K562 (cell line): ENCODE measurements around the gene SLC13A4. TPM values are rescaled to one million over a fixed set of nuclear protein-coding genes. Genes with fewer than 3 reads are reported as not detected.

Experiments
- ATAC-seq: fragments of 200-7000 bp; cut with Tn5 transposase; 3 replicates; pipeline ENCODE4 v1.9.1; 2020; ENCODE audit warnings: moderate library complexity
- BruUV-seq: library from RNA; stranded (reverse); fragments of 400-500 nt; replicated peaks from 2 replicates; lab custom pipeline; 2021; lab: Mats Ljungman, UMichigan
- CTCF ChIA-PET: fragments of 300-600 bp; formaldehyde crosslinking; extraction: SDS; loops from one replicate; lab custom pipeline; 2021; ENCODE audit warnings: low intra/inter-chr PET ratio; lab: Yijun Ruan, JAX
- POLR2A ChIA-PET: fragments of 300-600, 350-650 bp; sonication (Branson Sonifier 250); formaldehyde crosslinking; extraction: SDS; loops from one replicate; lab custom pipeline; 2021; ENCODE audit warnings: antibody characterized with exemption, inconsistent platforms; lab: Yijun Ruan, JAX
- DNase-seq, 4 experiments: peaks; one replicate each; pipeline versions ENCODE4 v3.0.0 to v3.0.0-alpha.2; 2011 to 2018; ENCODE audit warnings: low spot score in 3 of 4, mixed read lengths in 3 of 4; ENCODE audit errors: extremely low read depth in 1 of 4
- FAIRE-seq: peaks from 2 replicates; lab custom pipeline; 2011; peaks lifted over from hg19 to GRCh38; lab: Jason Lieb, UNC
- H2AFZ ChIP-seq: 2 replicates; pipeline ENCODE4 v1.6.0; 2011; ENCODE audit warnings: low read depth, low read length, control low read depth, inconsistent platforms
- H3K27ac ChIP-seq: fragments of 200-600 bp; 3 replicates; pipeline ENCODE4 v1.8.0; 2011; ENCODE audit warnings: low read depth, mild to moderate bottlenecking, control low read depth, inconsistent platforms, low read length, moderate library complexity, mixed read lengths; ENCODE audit errors: extremely low read depth
- H3K27me3 ChIP-seq, 2 experiments: fragments of 300-600 bp in 1 of 2; 2 replicates in 1 of 2; 3 replicates in 1 of 2; pipeline versions ENCODE4 v1.6.0 to v1.8.0; 2011; ENCODE audit warnings: inconsistent platforms in 2 of 2, low read length in 2 of 2, mild to moderate bottlenecking in 1 of 2, mixed read lengths in 1 of 2, moderate library complexity in 1 of 2; ENCODE audit not compliant: control insufficient read depth in 2 of 2, insufficient read depth in 2 of 2
- H3K36me3 ChIP-seq: fragments of 300-600 bp; 3 replicates; pipeline ENCODE4 v1.8.0; 2011; ENCODE audit warnings: mild to moderate bottlenecking, low read length, inconsistent platforms; ENCODE audit not compliant: control insufficient read depth, insufficient read depth
- H3K4me1 ChIP-seq, 2 experiments: fragments of 200-600 bp in 1 of 2; replicated peaks in 1 of 2; 2 replicates in 1 of 2; 3 replicates in 1 of 2; pipeline versions ENCODE4 v1.5.1 to v1.8.0; 2011; ENCODE audit warnings: inconsistent platforms in 2 of 2, low read length in 2 of 2, mild to moderate bottlenecking in 1 of 2, mixed read lengths in 1 of 2, moderate library complexity in 1 of 2; ENCODE audit not compliant: control insufficient read depth in 2 of 2, insufficient read depth in 2 of 2
- H3K4me2 ChIP-seq: 2 replicates; pipeline ENCODE4 v1.6.1; 2011; ENCODE audit warnings: low read length, control low read depth, inconsistent platforms, mixed read lengths; ENCODE audit not compliant: insufficient read depth
- H3K4me3 ChIP-seq: fragments of 200-600 bp; sonication (generic), shearing (Covaris generic); 2 replicates; pipeline ENCODE4 v1.5.1; 2016; ENCODE audit warnings: control low read depth, inconsistent platforms
- H3K79me2 ChIP-seq: fragments of 200-600 bp; 3 replicates; pipeline ENCODE4 v1.8.0; 2011; ENCODE audit warnings: low read length, inconsistent platforms; ENCODE audit not compliant: control insufficient read depth, insufficient read depth
- H3K9ac ChIP-seq, 2 experiments: 2 replicates each; pipeline versions ENCODE4 v1.6.0 to v1.6.1; 2011; ENCODE audit warnings: low read depth in 2 of 2, low read length in 2 of 2, control low read depth in 1 of 2, inconsistent platforms in 1 of 2, mild to moderate bottlenecking in 1 of 2, mixed read lengths in 1 of 2; ENCODE audit not compliant: insufficient read depth in 1 of 2
- H3K9me1 ChIP-seq: one replicate; pipeline ENCODE4 v1.6.0; 2011; ENCODE audit warnings: inconsistent platforms, mild to moderate bottlenecking, low read length, moderate library complexity; ENCODE audit not compliant: control insufficient read depth, insufficient read depth
- H3K9me3 ChIP-seq: replicated peaks from 2 replicates; pipeline ENCODE4 v1.5.1; 2011; ENCODE audit warnings: low read depth, low read length, inconsistent platforms; ENCODE audit not compliant: control insufficient read depth, insufficient read depth
- H4K20me1 ChIP-seq: replicated peaks from 2 replicates; pipeline ENCODE4 v1.6.1; 2011; ENCODE audit warnings: low read length, inconsistent platforms, mixed read lengths; ENCODE audit not compliant: control insufficient read depth, insufficient read depth
- ARID3B ChIP-seq: fragments of 250-450 bp; sonication (Bioruptor Pico); IDR thresholded peaks from 2 replicates; pipeline ENCODE4 v1.4.0; 2020; ENCODE audit warnings: borderline replicate concordance
- DACH1 ChIP-seq: fragments of 450-650 bp; IDR thresholded peaks from 2 replicates; pipeline ENCODE4 v1.6.1; 2018; ENCODE audit not compliant: partially characterized antibody
- FOSL1 ChIP-seq: fragments of 200-800 bp; sonication (Bioruptor generic); conservative IDR thresholded peaks from 2 replicates; pipeline ENCODE4 v1.6.1; 2016; ENCODE audit warnings: missing genetic modification characterization, missing compliant biosample characterization
- GATAD2B ChIP-seq: fragments of 450-650 bp; IDR thresholded peaks from 2 replicates; pipeline ENCODE4 v1.6.1; 2017; ENCODE audit warnings: mild to moderate bottlenecking, borderline replicate concordance
- HNRNPUL1 ChIP-seq: fragments of 200-400 bp; formaldehyde crosslinking; IDR thresholded peaks from 2 replicates; pipeline ENCODE4 v1.6.1; 2017; ENCODE audit warnings: low read length
- JUND ChIP-seq, 2 experiments: IDR thresholded peaks; 2 replicates in 1 of 2; 3 replicates in 1 of 2; pipeline ENCODE4 v1.6.1; 2011; ENCODE audit warnings: borderline replicate concordance in 2 of 2, low read depth in 2 of 2, low read length in 2 of 2, improper control_type of control experiment in 1 of 2, missing biosample characterization in 1 of 2, missing genetic modification characterization in 1 of 2, missing genetic modification reagents in 1 of 2
- MYBL2 ChIP-seq, 2 experiments: fragments of 450-650 bp in 1 of 2; sonication (generic) in 1 of 2; formaldehyde crosslinking in 1 of 2; IDR thresholded peaks; 2 replicates each; pipeline versions ENCODE4 v1.6.1 to v1.8.1; 2017 to 2022; ENCODE audit warnings: borderline replicate concordance in 1 of 2, inconsistent platforms in 1 of 2, low read depth in 1 of 2, mild to moderate bottlenecking in 1 of 2, missing genetic modification reagents in 1 of 2, moderate library complexity in 1 of 2
- PURB ChIP-seq: sonication (generic); formaldehyde crosslinking; IDR thresholded peaks from 2 replicates; pipeline ENCODE4 v1.9.0; 2021; ENCODE audit warnings: low read depth, mild to moderate bottlenecking, missing genetic modification reagents
- SPI1 ChIP-seq: IDR thresholded peaks from 2 replicates; pipeline ENCODE4 v1.6.1; 2011; ENCODE audit warnings: low read depth, low read length, control low read depth, borderline replicate concordance
- TAF15 ChIP-seq: fragments of 200-400 bp; formaldehyde crosslinking; IDR thresholded peaks from 2 replicates; pipeline ENCODE4 v1.6.1; 2017; ENCODE audit warnings: mild to moderate bottlenecking, low read depth, low read length, moderate library complexity
- ZNF224 ChIP-seq: sonication (generic); formaldehyde crosslinking; IDR thresholded peaks from 2 replicates; pipeline ENCODE4 v1.8.0; 2022; ENCODE audit warnings: mild to moderate bottlenecking, missing genetic modification reagents
- ZNF512 ChIP-seq: IDR thresholded peaks from 2 replicates; pipeline ENCODE4 v1.6.1; 2016; ENCODE audit warnings: missing genetic modification characterization, missing compliant biosample characterization
- WGBS: fragments of 100-300 bp; shearing (Covaris generic); methylation state at CpG from one replicate; pipeline ENCODE4 v1.1.6; 2016; ENCODE audit warnings: low coverage, mixed read lengths; ENCODE audit not compliant: insufficient coverage; ENCODE audit errors: missing lambda C conversion rate; 5-methylcytosine and 5-hydroxymethylcytosine counted together
- in situ Hi-C: fragments of 300-500 bp; cut with MboI; formaldehyde crosslinking; loops from 4 replicates; pipeline ENCODE4 v1.15.0; 2018; ENCODE audit warnings: inconsistent platforms, mixed read lengths
- intact Hi-C: fragments of 100-400 bp; cut with micrococcal nuclease; formaldehyde crosslinking; loops from 2 replicates; pipeline ENCODE4 v1.14.2; 2022
- polyA plus RNA-seq, 8 experiments: library from polyadenylated mRNA; depleted of rRNA in 4 of 8; stranded (reverse) in 5 of 8; unstranded in 3 of 8; fragments of >200 nt; fragmentation: Nextera tagmentation in 2 of 8; fragmentation: Illumina TruSeq in 1 of 8; extraction: Ambion mirVana in 2 of 8; extraction: Trizol in 1 of 8; gene quantifications; 2 replicates each; pipeline versions ENCODE4 v1.2.1 to v1.2.3, GENCODE V29; 2011 to 2014; ENCODE audit warnings: inconsistent platforms in 1 of 8, missing spikeins in 1 of 8
- total RNA-seq, 7 experiments: library from RNA; depleted of rRNA in 6 of 7; stranded (reverse); fragments of >200 nt in 6 of 7; fragmentation: Illumina TruSeq in 2 of 7; extraction: Trizol in 2 of 7; gene quantifications; 2 replicates each; pipeline versions ENCODE4 v1.2.1 to v1.2.3, GENCODE V29; 2011 to 2021; ENCODE audit warnings: low replicate concordance in 1 of 7

The SLC13A4 gene
- total and polyA plus RNA-seq, 9 of the 15 experiments (the other 6 are each of a cell fraction or from before 2014, with no cell fraction given) = 0.11 to 1.0 (median 0.36) TPM

DNA sequence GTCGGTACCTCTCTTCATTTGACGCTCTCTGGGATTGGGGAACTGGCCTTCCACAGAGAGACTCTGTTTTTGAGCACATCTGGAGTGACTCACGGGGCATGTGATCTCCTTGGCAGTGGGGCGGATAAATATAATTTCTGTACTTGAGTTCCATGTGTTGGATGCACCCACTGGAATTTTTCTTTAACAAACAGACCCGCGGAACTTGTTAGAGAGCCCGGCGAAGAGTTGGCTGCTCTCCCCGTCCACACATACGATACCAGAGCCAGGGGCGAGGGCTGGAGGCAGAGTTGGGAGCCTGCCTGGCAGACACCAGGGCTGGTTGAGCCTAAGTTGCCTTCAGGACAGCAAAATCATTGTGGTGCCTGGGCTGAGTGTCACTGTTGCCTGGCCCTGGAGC is 20.8 kb upstream of the SLC13A4 start, which contains the start of gene FAM180A:
Gene FAM180A, minus strand, starts transcription at position 44 of the 400 bp plus-strand sequence. CDS start 233 bp downstream, outside the sequence.
- Histone ChIP-seq H3K27ac (no peak within 1 kb of the TSS), H2AFZ (no peak within 1 kb of the TSS), H3K36me3 (no peaks in the 10 kb centered on the region), H3K9ac (0 out of 4 replicates have a peak within 1 kb of the TSS, but pooled peaks of 1 of the 2 experiments have one; percentile 30), H3K4me3 (no peak within 1 kb of the TSS), H3K27me3 (peaks cover 49 to 64% of the 10 kb centered on the region in 2 experiments), H3K79me2 (no peaks in the 10 kb centered on the region), H3K9me1 (no peaks in the 10 kb centered on the region), H3K4me1 (no peaks in the 10 kb centered on the region), H4K20me1 (no peaks in the 10 kb centered on the region), H3K4me2 (no peak within 1 kb of the TSS), H3K9me3 (no peaks in the 10 kb centered on the region)
- intact Hi-C loops (no loop called here), in situ Hi-C loops (no loop called here)
- 3% methylated on average over 11 of the region's 11 CpGs for WGBS
- DNase-seq (no peak), FAIRE-seq (no peak), ATAC-seq (no peak; the same call in 1 of the 3 replicates)
- no TSS peak for BruUV-seq
- 0 out of 2 replicates have a peak, but pooled peaks have one; percentile 5 for TF ChIP-seq SPI1
- TF ChIP-seq FOSL1 (tag) = peak; percentile 64
- TF ChIP-seq JUND (IDR thresholded peaks at IDR 0.05; ENCODE audit: borderline replicate concordance, low read depth, low read length) = peak; percentile 9; the same call in 1 of the 2 replicates
- TF ChIP-seq JUND (tag; IDR thresholded peaks at IDR 0.05; ENCODE audit: borderline replicate concordance, low read depth, low read length) = no peak
- TF ChIP-seq PURB = no peak
- ChIA-PET POLR2A (interaction anchor here (0.6 kb wide), 1 partner anchor 10 kb away, joined by 4 read pairs; no protein-coding TSS in a partner anchor), CTCF (no interaction called here)

- intact Hi-C loops = no loop called here
- TF ChIP-seq ARID3B (CRISPR knock-in tag) (no peak), TAF15 (no peak), ZNF512 (no peak), HNRNPUL1 (no peak), GATAD2B (no peak), MYBL2 (IDR thresholded peaks at IDR 0.05; ENCODE audit: low read depth) (no peak), MYBL2 (CRISPR knock-in tag; IDR thresholded peaks at IDR 0.05; ENCODE audit: borderline replicate concordance) (no peak), DACH1 (no peak), ZNF224 (CRISPR knock-in tag) (no peak)
These were observed 19.4 kb upstream of the SLC13A4 start for GRCh38 chr7:135747366-135747765.

More at GRCh38 chr7:135747366-135747765, 19.4 kb upstream of the SLC13A4 start:
- H3K36me3 ChIP-seq = no peaks in the 10 kb centered on the region
- no peaks in the 10 kb centered on the region for H3K9me3 ChIP-seq
- WGBS = 2% methylated on average over 8 of the region's 8 CpGs
- DNase-seq (no peak), FAIRE-seq (no peak), ATAC-seq (no peak)
- H3K4me3 ChIP-seq = no peak overlapping the region
- no peak overlapping the region for H2AFZ ChIP-seq
- no peak overlapping the region for H3K9ac ChIP-seq
- H3K79me2 ChIP-seq = no peaks in the 10 kb centered on the region
- no peak overlapping the region for H3K4me2 ChIP-seq
- ChIA-PET POLR2A (no interaction called here), CTCF (no interaction called here)
- H3K27ac ChIP-seq = no peak overlapping the region
- peaks cover 41 to 53% of the 10 kb centered on the region in 2 experiments for H3K27me3 ChIP-seq
- in situ Hi-C loops = no loop called here
- H3K4me1 ChIP-seq = no peaks in the 10 kb centered on the region
- H4K20me1 ChIP-seq = no peaks in the 10 kb centered on the region
- H3K9me1 ChIP-seq = no peaks in the 10 kb centered on the region
- BruUV-seq = no TSS peak
